NCI-H82 (cell line): ENCODE results near the gene FSTL4.

Experiments used
- DNase-seq: peaks from one replicate; lab custom pipeline; 2025; lab: John Stamatoyannopoulos, UW

FSTL4 gene

DNA sequence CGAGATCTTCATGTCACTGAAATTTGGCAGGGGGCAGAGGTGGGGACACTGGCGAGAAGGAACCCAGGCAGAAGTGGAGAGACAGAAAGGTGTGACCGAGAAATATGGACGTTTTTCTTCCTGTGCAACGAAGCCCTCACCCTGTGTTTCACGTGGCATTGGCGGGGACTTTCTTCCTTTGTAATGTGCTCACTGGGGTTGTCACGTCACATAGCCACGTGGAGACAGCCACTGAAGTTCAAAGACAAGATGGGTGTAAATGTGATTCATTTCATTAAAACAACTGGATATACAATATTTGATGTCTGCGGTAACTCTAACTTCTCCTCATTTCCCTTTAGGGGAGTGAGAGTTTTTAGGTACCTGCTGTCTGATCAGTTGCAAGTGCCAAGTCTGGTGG lies 225.7 kb downstream of the FSTL4 start:
- DNase-seq: no peak

DNA sequence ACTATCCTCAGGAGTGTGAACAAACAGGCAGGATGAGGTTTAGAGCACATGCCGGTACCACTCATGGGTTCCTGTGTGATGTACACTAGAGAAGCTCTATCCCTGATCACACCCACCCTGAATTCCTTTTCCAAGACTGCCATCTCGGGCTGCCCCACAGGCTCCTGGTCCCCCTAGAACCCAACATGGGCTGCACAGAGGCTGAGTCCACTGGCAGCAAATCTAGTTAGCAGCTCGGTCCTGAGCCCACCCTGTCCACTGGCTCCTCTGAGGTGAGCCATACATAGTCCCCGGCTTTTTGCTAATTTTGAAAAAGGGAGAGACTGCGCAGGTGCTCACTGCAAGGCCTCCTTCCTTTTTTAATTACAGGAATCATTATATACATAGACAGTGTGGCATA lies 227.0 kb downstream of the FSTL4 start:
- no peak for DNase-seq

DNA sequence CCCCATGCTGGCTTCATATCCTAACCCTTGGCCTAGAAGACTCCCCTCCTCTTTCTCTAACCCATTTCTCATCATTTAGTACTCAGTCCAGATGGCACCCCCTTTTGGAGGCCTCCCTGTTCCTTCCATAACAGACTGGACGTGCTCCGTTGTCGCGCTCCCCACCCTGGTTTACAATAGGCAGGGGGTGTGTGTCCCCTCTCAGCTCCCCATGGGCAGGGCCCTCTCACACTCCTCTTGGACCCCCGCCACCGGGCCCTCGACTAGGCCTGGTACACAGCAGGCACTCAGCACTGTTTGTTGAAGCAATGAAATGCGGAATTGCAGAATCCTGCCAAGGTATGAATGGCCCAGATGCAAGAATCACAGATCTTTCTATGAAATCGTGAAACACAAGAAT lies 227.4 kb downstream of the FSTL4 start:
- DNase-seq: no peak

DNA sequence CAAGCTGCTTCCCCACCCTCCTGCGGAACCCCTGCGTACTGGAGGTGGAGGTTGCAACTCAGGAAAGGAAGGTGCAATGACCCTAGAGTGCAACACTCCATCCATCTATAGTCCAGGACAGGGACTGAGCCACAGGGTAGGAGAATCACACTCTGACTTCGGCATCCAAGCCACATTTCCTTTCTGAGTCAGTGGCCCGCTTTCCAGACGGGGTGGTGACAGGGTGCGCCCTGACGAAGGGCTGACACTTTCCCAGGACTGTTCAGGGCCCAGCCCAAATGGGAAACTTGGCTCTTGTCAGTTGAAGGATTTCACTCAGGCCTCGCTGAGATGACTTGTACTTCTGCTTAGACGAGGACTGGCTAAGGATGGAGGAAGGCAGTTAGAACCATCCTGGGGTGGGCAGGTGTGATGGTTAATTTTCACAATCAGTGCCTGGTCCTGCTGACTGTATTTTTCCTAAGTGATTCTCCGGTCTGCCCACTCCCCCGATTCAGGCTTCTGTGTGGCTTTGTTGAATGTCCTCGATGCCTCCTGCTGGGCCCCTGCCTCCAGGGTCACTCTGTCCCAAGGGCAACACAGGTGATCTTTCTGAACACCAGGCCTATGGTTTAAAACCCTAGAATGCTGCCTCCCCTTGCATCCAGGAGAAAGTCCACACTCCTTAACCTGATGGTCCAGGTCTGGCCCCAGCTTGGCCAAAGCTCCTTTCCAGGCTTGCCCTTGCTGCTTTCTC lies 228.1 kb downstream of the FSTL4 start:
- no peak for DNase-seq

DNA sequence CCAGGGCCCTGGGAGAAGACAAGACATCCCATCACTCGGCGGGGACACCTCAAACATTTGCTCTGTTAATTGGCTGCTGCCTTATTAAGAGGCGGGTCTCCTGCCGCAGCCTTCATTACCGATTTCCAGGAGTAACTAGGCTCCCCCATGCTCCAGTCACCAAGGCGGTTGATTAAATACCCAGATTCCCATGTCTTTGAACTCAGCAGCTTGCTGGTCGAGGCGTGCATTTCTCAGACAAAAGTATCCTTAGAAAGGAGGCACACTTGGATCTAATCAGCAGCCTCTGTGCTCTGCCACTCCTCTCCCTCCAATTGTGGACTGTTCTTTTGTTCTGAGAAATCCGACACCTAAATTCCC lies 228.8 kb downstream of the FSTL4 start:
- no peak for DNase-seq

DNA sequence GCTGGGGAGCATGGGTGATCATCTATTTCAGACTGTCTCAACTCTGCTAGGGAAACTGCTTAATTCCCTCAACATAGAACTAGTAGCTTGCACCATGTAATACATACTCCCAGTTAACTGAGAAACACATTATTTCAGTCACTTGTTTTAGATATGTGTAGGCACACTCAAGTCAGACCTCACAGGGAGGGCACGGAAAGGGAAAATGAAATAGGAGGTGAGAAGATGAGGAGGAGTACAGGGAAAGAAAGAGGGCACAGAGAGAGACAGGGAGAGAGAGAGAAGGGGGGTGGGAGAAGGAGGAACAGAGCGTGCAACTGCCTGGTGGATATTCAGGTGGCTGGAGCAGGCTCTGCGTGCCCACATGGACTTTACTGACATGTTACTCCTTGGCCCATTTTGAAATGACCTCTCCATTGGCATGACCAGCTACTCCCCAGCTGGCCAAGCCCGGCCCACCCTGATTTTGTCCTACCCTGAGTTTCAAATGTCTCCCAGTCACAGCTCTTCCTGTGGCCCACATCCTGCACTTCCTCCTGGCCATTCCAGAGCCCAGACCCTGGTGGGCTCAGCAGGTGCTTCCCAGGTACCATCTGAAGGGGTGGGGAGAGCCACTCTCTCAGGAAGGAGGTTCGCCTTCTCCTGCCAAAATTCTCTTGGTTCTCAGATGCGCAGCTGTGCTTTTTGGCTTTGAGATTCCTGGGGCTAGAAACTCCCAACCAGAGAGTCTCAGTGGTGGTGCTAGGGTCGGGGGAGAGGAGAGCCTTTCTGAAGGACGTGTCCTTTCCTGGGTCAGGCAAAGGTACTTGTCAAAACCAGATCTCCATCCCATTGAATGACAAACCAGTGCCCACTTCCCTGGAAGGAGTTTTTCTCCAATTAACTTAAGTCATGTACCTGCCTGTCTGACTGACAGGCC lies 229.4 kb downstream of the FSTL4 start:
- DNase-seq: no peak

GRCh38 chr5:133381571-133382365 lies 230.6 kb downstream of the FSTL4 start:
- no peak for DNase-seq

GRCh38 chr5:133381041-133381440 lies 231.3 kb downstream of the FSTL4 start:
- DNase-seq: no peak

DNA sequence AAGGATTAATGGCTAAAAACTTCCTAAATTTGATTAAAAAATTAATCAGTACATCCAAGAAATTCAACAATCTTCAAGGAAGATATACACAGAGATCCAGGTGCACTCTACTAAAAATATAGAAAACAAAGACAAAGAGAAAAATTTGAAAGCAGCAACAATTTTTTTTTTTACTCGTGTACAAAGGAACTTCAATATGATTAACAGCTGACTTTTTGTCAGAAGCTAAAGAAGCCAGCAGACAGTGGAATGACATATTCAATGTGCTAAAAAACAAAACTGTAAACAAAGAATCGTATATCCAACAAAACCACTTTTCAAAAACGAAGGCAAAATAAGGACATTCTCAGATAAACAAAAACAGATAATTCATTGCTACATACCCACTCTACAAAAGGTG lies 234.6 kb downstream of the FSTL4 start:
- DNase-seq: no peak

GRCh38 chr5:133376986-133377385 lies 235.4 kb downstream of the FSTL4 start:
- no peak for DNase-seq

GRCh38 chr5:133373121-133373870 lies 239.0 kb downstream of the FSTL4 start:
- no peak for DNase-seq

DNA sequence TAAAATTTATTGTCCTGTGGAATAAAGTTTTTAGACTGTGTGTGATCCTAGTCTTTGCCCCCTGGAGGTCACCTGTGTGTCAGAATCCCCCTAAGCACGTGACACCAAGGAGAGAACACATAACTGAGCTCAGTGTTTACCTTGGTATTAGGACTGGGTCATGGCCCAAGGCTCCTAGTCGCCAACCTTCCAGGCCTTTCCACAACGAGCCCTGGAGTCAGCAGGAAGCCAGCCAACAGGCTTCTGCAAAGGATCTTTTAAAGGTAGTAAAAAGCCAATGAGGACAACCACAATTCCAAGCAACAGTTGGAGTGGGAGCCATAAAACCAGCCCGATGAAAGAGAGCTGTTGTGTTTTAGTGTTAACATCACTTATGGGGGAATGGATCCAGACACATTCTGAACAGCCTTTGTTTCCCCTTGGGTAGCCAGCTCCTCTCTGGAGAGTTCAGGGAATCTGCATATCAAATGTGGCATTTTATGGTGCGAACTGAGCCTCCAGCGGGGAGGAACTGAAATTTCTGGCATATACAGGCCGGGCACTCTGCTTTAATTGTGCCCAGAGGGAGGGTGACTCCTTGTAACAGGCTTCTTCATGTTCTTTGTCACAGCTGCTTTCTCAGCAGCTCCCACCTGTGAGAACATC lies 239.9 kb downstream of the FSTL4 start:
- DNase-seq: no peak

DNA sequence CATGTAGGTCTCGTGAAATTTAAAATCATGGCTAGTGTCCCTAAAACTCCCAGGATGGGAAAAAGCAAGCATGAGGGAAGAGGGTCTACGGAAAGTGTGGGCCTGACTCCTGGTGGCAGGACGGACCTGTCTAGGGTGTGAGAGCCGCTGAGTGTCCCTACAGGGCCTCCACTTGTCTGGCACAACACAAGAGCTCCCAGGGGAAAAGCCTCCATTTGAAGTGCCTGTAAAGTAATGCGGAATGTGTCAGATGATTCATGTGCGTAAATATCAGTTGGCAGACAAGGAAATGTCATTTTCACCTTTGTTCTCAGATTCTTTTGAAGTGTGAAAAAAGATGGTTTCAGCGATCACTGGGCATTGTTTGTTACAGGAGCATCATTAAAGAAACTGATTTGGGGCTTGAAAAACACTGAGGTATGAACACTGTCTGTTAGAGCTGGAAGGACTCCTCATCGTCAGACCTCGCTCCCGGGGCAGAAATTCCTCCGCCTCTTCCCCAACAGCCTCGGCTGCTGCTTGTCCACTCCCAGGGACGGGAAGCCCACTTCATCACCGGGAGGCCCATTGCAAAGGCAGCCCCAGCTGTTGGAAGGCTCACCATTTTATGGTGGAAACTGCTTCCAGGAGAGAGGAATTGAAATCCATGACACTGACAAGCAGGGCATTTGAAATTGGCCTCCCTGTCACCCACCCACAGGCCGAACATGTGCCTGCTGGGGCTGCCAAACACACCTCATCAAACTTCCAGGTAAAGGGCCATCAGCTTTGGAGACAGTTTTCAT lies 240.8 kb downstream of the FSTL4 start:
- no peak for DNase-seq

GRCh38 chr5:133370904-133371303 lies 241.4 kb downstream of the FSTL4 start:
- no peak for DNase-seq

DNA sequence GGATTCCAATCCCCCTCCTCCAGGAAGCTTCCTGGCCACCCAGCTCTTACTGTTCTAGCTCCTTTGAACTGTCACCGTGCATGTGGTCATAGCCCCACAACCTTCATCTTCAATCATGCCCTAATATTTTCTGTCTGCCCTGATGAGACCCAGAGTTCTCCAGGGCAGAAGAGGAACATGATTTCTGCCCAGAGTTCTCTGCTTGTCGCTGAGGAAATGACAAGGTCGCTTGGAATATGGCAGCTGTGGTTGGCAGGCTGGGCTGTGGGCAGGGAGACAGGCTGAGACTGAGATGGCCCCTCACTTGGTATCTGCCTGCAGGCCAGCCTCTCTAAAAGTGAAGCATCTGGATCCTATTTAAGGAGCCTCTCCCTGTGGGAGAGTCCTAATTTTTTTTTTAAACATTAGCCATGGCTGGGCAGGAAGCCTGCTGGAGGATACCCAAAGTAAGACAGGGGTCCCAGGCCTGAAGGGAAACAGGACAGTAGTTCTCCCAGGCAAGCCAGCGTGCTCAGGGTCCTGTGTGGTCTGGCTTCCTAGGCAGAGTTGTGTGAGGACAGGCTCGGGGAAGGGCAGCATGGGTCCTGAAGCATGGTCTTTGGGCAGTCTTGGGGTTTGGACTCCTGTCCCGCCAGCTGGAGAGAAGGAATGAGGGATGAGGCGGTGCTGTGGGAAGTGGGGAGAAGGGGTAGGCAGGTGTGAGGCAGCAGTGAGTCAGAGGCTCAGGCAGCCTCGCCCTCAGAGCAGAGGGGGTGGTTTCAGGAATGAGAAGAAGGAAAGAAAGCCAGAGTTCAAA lies 242.1 kb downstream of the FSTL4 start:
- peak; percentile 7 for DNase-seq

DNA sequence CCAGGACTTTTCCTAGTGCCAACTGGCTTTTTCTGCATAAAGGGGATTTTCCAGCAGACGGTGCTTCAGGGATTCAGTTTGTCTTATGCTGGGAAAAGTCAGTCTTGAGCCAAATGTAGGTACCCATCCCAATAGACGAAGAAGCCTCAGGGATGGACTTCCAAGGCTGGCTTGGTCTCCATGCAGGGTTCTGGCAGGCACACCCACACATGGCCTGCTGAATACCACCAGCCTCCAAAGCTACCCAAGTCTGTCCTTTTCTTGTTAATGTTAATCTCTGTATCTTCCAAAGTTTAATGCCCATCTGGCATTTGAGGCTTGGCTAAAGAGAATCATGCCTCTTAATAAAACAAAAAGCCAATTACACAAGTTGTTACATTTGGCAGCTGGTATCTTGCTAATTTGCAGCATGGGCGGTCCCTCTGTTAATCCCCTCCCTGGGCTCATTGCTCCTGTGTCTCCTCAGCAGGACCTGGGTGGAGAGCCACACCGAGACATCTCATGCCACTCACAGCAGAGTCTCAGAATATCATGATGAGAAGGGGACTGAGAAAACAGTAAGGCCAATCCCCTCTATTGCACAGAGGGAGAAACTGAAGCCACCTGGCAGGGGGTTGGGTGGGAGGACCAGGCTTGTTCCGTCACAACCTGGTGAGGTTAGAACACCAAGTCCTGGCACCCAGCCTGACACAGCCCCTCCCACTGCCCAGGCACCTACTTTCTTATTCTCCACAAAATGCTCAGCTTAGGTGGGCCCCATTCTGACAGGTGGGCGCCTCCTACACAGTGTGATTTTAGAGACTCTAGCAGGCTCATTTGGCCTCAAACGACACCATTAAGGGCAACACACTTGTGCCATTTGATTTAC lies 243.2 kb downstream of the FSTL4 start:
- peak; percentile 95 for DNase-seq

GRCh38 chr5:133367984-133368383 lies 244.4 kb downstream of the FSTL4 start:
- peak; percentile 12 for DNase-seq

DNA sequence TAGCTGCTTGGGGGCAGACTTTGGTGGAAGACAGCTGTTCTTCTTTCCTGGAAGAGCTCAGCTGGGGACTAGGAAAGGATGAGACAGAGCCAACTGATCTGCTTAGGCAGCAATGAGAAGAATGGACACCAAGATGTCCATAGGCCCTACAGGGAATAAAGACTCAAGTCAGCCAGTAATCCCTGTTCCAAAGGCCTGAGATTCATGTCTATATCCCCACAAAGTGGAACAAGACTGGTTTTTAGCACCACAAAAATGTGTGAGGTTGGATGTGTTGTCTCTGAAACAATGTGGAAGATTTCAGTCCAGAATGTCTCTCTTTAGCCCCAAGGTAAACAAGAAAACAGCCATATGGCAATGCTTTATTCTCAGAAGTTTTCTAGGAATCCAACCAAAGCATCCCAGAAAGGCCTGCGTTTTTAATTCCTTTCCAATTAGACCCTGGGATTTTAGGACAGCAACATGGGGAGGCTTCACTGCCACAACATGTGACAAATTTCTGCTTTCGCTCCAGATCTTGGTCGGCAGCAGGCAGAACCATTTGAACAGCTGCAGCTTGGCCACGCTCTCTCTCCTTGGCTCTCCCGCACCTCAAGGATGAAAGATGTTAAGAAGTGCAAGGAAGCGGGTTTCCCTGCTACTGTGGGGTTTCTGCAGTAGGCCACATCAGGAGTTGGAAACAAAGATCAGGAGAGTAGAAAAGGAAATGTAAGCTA lies 245.1 kb downstream of the FSTL4 start:
- DNase-seq: peak; percentile 62
